NCI-H2227 treated with DMSO at 0.1 percent for 48 hours (cell line): ENCODE measurements around the gene NFE2L1.
"Not testable (repeated sequence)": the region's sequence is repeated elsewhere in the genome, so short reads cannot be mapped to it uniquely, and the experiment has no call there.

Experiments
- DNase-seq: peaks from one replicate; lab custom pipeline; 2025; lab: John Stamatoyannopoulos, UW

The NFE2L1 gene

DNA sequence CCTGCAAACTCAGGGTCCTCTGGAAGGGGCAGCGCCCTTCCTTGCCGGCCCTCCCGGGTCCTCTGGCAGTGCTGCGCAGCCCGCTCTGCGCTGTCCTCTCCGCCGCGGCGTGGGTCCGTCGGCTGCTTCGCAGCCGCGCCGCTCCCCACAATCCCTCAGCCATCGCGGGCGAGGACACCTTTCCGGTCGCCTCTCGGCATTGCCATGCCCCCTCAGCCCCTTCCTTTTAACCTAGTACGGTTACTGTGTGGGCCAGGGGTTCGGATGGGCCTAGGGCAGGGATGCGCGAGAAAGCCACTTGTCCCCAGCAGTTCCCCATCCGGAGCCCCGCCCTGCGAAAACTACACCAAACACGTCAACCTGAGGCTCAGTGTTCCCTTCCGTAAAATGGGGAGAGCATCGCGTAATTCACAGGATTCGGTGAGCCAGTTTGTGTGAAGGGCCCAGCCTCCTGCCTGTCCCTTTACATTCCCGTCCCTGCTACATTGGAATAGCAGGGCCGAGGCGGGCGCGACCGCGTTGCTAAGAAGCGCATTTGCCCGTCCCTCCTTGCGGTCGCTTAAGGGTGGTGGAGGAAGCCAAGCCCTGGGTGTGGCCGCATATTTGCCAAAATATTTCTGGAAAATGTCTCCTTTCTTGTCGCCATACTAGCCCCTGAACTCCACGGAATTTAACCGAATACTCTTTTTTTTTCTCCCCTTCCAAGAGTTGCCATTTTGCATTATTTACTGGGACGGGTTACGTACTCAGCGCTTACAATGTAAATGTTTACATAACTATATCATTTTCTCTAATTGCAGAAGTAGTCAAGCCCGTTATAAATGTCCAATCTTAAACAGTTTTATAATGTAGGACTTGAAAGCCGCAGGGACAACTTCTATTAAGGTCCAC lies 23.8 kb upstream of the NFE2L1 start:
- no peak for DNase-seq

DNA sequence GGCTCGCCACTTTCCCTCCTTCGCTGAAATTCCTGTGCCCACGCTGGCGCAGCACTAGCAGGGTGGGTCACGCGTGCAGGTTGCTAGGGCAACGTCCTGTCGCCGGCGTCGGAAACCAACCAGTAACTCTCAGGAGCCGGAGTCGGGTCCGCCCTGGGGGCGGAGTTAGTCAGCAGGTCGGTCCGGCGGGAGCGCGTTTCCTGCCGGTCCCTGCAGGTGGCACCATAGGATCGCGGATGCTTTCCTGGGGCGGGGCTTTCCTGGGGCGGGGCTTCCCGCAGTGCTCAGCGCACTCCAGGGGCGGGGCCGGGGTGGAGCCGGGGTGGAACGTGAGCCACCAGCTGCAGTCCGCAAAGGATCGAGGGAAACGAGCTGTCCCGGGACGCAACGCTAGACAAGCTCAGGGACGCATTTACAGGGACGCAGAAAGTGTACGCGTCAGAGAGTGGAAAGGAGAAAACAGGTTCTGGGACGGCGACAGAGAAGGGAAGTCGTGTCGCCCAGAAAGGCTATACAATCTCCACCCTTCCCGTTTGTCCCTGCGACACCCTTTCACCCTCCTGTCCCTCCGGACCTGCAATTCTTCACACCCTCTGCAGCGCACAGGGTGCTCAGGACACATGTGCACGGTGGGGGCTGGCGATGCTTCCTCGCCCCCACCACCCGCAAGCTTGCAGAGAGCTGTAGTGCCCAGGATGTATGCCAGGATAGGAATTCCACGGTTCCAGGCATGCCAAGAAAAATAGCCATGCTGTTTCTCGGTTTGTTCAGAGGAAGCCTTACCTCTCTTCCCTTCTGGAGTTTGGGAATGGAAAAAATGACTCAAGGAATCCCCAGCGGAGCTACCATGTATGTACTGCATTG lies 22.9 kb upstream of the NFE2L1 start:
- peak; percentile 96 for DNase-seq

DNA sequence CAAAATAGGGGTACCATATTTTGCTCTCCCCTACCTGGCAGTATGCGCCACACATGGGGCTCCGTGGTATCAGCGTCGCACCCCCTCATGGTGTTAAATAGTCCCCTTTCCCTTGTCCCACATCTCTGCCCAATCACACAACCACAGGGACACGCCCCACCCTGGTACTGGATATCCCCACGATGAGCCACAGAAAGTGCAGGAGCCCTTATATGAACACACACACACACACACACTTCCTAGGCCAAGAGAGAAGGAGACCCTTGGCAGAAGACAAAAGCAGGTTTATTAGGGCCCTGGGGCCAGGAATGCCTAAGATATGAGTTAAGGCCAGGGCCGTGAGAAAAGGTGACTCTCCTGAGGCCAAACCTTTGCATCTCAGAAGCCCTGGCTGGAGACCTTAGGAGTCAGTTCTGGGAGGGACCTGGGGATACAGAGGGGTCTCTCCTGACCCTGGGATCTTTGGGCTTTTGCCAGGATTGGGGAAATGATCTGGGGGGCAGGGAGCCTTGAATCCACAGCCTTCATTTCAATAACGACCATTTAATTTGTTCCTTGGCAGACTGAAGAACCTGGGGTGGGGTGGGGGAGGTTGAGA lies 22.2 kb upstream of the NFE2L1 start:
- no peak for DNase-seq

DNA sequence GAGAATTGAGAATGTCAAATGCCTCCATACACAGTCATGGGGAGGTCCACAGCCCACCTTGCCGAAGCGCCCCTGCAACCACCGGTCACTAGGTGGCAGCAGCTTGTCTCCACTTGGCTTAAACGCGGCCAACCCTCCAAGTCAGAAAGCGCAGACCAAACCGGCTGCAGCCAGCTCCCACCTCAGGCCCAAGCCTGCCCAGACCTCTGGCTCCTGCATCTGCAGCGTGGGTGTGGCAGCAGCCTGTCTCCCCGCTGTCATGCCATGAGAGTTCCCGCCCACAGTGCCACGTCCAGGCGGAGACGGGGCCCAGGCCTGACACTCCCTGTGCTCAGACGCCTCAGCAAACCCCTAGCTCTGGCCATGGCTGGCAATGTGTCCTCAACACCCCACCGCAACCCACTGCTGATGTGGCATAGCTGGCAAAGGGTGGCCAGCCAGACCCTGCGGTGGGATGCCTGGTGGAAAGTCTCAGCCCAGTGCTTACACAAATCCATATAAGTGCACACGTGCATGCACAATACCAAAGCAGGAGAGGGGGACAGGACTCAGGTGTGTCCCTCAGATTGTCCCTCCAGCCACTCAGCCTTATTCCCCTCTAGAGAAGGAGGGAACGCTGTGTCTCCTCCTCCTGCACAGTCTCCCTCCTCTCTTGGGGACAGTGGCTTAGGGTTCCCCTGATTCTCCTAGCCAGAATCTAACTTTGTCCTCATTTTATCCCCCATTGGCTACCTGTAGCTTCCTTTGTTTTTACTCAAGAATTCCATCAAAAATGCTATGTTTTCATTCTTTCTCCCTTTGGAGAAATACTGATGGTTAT lies 21.4 kb upstream of the NFE2L1 start:
- DNase-seq = peak; percentile 79

DNA sequence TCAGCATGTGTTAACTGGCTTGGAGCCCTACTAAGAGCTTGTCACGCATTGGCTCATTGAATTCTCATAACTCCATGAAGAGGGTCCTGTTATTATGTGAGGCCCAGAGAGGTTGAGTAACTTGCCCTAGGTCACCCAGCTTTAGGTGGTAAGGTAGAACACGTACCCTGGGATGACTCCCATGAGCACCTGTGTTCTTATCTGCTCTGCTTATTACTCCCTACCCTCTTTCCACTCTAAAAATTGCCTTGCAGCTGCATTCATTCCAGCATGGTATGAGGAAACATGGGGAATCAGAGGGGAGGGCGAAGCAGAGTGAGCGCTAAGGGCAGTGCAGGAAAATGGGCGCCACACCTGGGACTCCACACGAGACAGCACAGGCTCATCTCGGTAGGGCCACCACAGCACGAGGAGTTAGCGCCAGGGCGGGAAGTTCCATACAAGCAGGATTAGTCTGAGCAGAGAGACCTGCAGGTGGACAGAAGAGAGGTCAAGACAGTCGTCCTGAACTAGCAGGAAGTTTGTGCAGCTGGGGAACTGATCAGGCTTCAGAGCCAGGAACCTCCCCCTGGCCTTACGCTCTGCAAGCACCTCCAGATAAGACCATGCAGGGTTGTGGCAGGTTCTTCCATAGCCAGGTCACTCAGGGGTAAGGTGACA lies 20.7 kb upstream of the NFE2L1 start:
- DNase-seq = no peak

DNA sequence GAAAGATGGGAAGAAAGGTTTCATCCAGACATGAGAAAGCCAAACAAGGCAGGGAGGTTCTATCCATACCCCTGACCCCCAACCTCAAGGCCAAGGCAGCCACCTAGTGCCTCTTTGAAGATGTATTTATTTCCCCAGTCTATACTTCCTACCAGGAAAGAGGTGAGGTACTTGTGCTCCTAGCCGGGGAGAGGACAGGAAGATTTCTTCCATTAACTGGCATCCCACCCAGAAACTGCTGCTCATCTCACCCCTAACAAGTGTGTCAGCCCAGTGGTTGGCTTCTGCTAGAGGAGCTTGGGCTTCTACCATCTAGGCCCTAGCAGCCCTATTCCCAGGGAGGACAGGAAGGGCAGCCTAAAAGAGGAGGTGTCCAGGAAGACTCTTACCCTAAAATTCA lies 19.4 kb upstream of the NFE2L1 start:
- DNase-seq = no peak

DNA sequence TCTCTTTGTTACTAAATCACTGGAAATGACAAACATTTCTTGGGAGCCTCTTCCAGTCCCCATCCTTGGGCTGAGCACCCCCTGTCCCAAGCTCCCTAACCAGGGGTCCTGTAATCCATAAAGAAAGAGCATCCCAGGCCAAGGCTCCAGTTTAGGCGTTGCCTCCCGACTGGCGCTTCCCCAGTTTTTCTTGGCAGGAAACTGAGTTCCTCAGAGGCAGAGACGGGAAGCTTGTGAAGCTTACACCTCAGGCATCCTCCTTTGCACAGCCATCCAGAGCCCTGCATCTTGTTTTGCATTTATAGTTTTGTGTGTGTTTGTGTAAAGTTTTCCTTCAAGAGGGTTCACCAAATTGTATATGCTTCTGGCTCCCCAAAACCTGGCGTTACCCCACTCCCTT lies 17.6 kb upstream of the NFE2L1 start:
- no peak for DNase-seq

DNA sequence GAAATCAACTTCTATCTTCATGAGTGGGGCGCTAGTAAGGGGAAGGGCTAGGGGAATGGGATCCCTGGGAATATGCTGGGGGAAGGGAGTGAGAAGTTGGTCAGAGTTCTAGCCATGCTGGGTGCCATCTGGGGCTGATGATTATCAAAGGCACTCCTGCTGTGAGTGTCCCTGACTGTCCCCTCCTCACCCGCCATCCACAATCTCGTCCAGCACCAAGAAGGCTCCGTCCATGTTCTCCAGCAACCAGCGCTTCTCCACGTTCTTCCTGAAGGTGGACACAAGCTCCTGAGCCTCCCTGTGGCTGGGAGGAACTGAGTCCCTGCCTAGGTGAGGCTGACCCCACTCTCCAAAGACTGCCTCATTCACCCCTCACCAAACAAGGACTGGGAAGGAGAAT lies 16.2 kb upstream of the NFE2L1 start:
- no peak for DNase-seq

DNA sequence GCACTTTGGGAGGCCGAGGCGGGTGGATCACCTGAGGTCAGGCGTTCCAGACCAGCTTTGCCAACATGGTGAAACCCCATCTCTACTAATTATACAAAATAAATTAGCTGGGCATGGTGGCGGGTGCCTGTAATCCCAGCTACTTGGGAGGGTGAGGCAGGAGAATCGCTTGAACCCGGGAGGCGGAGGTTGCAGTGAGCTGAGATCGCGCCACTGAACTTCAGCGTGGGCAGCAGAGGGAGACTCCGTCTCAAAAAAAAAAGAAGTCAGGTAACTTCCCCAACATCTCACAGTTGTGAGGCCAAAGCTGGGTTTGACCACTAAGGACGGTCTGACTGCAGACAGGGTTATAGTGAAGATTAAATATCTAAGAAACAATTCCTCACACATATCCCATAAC lies 13.4 kb upstream of the NFE2L1 start:
- DNase-seq = not testable (repeated sequence)

DNA sequence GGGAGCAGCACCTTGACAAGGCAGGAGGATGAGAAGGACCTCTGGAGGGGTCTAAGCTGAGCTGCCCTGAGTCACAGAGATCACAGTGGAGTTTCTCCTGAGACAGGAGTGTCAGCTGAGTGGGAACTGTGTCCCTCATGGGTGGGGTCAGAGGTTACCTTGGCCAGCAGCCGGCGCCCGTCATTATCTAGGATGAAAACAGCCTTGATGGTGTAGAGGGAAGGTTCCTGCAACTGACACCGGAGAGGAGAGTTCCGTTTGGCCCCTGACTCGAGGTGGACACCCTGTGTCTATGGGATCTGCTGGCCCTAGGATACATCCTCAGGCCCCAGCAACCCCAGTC lies 11.5 kb upstream of the NFE2L1 start:
- DNase-seq = no peak

DNA sequence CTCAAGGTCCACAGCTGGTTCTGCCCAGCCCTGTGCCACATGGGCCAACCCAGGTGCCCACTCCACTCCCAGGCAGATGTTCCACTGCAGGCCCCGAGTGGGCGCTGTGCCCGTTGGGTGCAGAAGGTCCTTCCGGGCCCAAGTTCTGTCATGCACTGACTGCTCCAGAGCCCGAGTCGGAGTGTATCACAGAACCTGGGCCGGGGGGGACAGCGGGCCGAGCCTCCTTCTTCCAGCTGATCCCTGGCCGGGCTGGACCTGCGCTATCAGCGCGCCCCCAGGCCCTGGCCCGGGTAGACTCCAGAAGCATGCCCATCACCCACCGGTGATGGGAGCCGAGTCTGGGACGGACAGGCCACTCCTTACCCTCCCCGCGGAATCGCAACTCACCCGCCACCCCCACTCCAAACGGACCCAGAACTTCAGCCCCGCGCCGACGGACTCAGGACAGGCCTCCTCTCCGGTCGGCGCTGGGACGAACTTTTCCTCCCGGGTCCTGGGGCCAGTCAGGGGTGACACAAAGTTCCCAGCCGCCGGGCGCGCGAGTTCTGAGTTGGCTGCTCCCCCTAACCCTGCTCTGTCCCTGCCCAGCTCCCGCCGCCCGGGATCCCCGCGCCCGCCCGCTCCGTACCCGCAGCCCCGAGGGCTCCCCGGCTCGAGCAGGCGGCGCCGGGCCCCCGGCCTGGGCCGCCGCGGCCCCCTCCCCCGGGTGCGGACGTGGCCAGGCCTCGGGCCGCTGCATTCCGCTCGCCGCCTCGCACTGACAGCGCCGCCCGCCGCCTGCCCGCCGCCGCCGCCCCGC lies 10.9 kb upstream of the NFE2L1 start, which contains the start of gene COPZ2:
COPZ2 (minus strand) TSS at position 762 of the 802 bp plus-strand sequence; CDS start at position 742, 20 bp downstream.
- no peak for DNase-seq

DNA sequence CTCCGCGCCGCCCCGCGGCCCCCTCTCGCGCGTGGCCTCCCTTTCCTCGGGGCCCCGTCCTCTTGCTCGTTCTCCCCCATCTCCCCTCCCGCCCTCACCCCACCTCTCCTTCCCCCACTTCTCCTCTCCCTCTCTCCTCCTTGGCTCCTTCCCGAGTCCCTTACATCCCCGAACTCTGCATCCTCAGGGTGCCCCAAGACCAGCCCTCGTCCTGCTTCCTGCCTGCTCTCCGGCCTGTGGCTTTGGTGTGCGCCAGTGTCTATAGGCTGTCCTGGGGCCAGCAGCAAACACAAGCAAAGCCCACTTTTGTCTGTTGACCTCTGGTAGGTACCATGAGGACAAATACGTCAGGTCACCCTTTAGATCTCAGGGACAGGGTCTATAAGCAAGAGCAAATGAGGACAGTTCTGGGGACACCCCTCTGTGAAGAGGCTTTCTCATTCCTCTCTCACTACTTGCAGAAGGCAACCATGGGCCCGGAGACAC lies 10.3 kb upstream of the NFE2L1 start:
- DNase-seq = no peak

DNA sequence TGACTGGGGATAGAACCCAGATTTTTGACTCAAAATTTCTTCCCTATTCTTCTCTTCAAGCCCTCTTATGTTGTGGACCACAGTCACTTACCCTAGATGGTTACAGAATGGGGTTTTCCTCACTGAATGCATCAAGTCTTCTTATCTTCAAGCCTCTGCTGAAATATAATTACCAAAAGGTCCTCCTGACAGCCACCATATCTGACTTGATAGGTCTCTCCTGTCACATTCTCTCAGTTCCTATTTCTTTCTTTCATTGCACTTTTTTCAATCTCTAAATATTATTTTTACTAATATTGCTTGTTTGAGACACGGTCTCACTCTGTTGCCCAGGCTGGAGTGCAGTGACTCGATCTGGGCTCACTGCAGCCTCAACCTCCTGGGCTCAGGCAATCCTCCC lies 9.5 kb upstream of the NFE2L1 start:
- no peak for DNase-seq

DNA sequence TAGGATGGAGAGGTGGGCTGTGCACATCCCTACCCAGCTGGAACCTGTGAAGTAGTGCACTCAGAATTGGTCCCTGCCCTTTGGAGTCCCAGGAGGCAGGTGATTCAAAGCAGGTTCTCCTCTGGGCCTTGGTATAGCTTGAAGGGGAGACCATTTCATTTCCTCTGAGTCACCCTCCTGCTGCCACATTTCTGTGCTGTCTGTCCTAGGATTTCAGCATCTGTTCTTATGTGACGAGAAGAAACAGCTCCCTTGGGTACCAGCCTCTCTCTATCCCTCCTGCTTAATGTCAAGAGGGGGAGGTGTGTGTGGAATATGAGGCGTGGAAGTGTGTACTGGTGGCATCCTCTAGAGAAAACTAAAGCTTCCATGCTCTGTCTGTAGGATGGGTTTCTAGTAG lies 5.0 kb upstream of the NFE2L1 start:
- DNase-seq = no peak

DNA sequence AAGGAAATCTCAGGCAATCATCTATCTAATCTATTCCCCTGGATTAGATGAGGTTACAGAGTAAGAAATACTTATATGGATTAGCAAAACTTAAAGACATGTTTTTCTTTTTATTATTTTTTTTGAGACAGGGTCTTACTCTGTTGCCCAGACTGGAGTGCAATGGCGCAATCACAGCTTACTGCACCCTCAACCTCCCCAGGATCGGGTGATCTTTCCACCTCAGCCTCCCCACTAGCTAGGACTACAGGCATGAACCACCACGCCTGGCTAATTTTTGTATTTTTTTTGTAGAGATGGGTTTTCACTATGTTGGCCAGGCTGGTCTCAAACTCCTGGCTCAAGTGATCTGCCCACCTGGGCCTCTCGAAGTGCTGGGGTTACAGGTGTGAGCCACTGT lies 3.3 kb upstream of the NFE2L1 start:
- no peak for DNase-seq

DNA sequence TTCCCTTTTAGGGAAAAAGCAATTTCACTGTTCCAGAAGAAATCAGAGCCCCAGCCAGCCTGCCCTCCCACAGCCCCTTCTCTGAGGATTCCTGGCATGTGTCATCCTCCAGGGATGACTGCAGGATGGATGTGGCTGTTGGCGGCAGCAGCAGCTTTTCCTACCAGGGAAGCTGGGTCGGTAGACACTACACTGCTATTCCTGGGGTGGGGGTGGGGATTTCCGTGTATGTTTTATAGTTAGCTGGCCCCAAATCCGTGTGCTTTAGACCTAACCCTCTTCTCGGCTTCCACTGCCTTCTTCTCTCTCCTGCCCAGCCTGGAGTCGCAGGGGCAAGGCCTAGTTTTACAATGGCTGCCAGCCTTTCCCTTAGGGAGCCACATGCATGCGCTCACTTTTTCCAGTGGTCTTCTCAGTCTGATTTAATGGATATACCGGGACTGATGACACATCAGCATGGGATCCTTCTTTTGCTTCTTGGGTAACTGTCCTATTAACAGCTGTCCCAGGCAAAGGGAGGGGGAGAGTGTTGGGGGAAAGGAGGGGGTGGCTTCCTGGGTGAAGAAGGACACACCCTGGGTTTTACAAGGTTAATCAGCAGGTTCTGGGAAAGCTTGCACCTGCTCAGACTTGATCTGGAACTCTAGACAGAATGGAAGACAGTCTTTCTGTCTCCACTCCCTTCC lies 2.7 kb upstream of the NFE2L1 start:
- no peak for DNase-seq

DNA sequence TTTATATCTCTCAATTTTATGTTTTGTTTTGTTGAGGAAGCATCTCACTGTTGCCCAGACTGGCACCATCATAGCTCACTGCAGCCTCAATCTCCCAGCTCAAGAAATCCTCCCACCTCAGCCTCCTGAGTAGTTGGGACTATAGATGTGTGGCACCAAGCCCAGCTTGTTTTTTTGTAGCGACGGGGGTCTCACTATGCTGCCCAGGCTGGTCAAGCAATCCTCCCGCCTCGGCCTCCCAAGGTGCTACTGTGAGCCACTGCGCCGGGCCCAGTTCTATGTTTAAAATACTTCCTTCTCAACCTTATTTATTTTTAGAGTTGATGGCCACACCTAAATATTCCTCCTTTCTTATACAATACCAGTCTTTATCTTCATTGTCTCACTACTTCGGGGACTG lies 1.9 kb upstream of the NFE2L1 start:
- DNase-seq = no peak

DNA sequence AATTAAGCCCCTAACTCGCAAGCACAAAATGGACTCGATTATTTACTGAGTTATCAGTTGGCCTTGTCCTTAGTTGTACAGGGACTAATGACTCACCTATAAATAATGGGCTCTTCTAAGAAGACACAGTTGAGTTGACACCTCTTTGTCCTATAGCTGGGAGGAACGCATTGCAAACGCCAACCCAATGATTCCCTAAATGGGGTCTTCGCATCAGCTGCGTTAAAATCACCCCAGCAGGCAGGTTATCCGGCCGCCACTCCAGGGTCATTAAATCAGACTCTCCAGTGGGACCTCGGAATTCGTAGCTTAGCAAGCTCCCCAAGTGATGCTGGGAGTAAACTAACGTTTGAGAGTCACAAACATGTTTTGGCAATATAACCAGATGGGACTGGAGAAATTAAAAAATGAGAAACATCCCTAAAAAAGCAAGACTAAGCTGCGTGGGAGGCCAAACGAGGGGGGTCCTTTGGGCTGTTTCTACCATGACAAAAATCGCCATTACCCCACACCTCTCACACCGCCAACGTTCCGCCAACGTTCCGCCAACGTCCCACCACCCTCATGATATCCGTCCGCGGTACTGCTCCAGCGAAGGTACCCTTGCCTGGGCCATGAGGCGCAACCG lies 932 bp upstream of the NFE2L1 start:
- DNase-seq = peak; percentile 30
